Body of pancreas (tissue), 4 donors: Measurements from ENCODE around the gene TUFT1. TPM values are rescaled to one million over a fixed set of nuclear protein-coding genes. Genes with fewer than 3 reads are reported as not detected.

Experiments used
- ATAC-seq: fragments of 150-250 bp; one replicate; pipeline ENCODE4 v1.9.1; 2016
- DNase-seq, 4 donors: peaks; one replicate each; pipeline ENCODE4 v3.0.0-alpha.2; 2019
- H3K27ac ChIP-seq, 4 donors: fragments of 200-600 bp; sonication (generic); 1 replicate in 3 of 4; 2 replicates in 1 of 4; pipeline versions ENCODE4 v1.5.1 to v1.6.1; 2016 to 2019; ENCODE audit warnings: mild to moderate bottlenecking in 1 of 4, mixed read lengths in 1 of 4, moderate library complexity in 1 of 4
- H3K27me3 ChIP-seq, 2 donors: fragments of 200-600 bp; sonication (generic); one replicate each; pipeline ENCODE4 v1.6.0; 2016; ENCODE audit warnings: mild to moderate bottlenecking in 1 of 2
- H3K36me3 ChIP-seq, 2 donors: fragments of 200-600 bp; sonication (generic); replicated peaks in 1 of 2; 2 replicates each; pipeline ENCODE4 v1.5.1; 2016; ENCODE audit warnings: low read depth in 2 of 2; ENCODE audit not compliant: insufficient read depth in 1 of 2
- H3K4me1 ChIP-seq: fragments of 200-600 bp; sonication (generic); one replicate; pipeline ENCODE4 v1.6.0; 2016
- H3K4me3 ChIP-seq, 2 donors: fragments of 200-600 bp; sonication (generic); 1 replicate in 1 of 2; 2 replicates in 1 of 2; pipeline ENCODE4 v1.5.1; 2016 to 2019
- H3K9me3 ChIP-seq, 3 donors: fragments of 200-600 bp; sonication (generic); 1 replicate in 2 of 3; 2 replicates in 1 of 3; pipeline ENCODE4 v1.5.1; 2016
- POLR2A ChIP-seq, 3 donors: fragments of 450-650 bp; IDR thresholded peaks; one replicate each; pipeline ENCODE4 v1.6.1; 2016; ENCODE audit warnings: antibody characterized with exemption in 3 of 3, mild to moderate bottlenecking in 2 of 3
- WGBS, 2 donors: methylation state at CpG; one replicate each; pipeline ENCODE4 v1.1.5; 2017; 5-methylcytosine and 5-hydroxymethylcytosine counted together
- intact Hi-C: fragments of 100-400 bp; cut with DNase I; formaldehyde crosslinking; loops from one replicate; pipeline ENCODE4 v1.15.1; 2023
- total RNA-seq, 2 donors: library from RNA; depleted of rRNA; stranded (reverse); fragments of >200 nt; gene quantifications; one replicate each; pipeline ENCODE4 v1.1.0, GENCODE V29; 2016
- TF ChIP-seq, protein P1 (sequence below), 7 experiments: fragments of 450-650 bp in 4 of 7; fragments of 200-600 bp in 3 of 7; sonication (generic) in 3 of 7; IDR thresholded peaks; one replicate each; pipeline ENCODE4 v1.5.1; 2016 to 2019; ENCODE audit warnings: antibody characterized with exemption in 7 of 7

Gene TUFT1, protein sequence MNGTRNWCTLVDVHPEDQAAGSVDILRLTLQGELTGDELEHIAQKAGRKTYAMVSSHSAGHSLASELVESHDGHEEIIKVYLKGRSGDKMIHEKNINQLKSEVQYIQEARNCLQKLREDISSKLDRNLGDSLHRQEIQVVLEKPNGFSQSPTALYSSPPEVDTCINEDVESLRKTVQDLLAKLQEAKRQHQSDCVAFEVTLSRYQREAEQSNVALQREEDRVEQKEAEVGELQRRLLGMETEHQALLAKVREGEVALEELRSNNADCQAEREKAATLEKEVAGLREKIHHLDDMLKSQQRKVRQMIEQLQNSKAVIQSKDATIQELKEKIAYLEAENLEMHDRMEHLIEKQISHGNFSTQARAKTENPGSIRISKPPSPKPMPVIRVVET
- total RNA-seq, result 10 to 100 TPM; 10.9 to 17.1 TPM

DNA sequence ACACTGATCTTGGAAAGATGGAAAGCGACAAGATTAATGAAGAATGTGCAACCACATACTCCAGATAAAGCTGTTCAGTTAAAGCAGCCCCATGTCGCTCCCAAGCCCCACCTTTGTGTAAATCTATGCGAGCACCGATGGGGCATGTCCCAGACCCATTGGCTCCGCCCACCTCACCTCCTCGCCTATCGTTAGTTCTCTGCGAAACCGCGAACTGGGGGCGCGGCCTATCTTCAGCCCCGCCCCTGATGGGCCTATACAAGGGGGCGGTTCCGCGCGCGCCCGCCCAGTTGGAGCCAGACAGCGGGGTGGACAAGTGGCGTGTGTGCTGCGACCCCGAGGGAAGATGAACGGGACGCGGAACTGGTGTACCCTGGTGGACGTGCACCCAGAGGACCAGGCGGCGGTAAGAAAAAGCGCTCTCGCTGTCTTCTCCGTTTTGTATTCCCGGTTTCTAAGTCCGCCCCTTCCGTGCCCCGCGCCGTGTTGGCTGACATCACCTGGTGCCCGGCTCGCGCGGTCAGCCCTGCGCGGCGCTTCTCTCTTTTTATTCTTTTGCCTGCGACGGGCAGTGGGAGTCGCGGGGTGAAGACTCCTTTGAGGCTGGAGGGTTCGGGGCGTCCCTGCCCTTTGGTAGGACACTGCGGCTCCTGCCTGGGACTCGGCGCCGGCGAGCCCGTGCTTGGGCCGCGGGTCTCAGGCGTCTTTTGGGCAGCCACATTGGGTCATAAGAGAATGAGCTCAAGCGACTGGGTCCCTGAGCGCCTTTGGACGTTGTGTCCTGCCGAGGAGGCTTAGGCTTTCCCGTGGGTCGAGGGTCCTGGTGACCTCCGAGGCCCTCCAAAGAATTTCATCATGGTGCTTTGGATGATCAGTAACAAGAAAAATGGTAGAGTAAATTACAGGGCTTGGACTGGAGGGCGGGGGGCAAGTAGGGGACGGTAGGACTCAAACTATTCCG lies at the start of gene TUFT1:
TSS of gene TUFT1 (plus strand) at position 289 of the 961 bp plus-strand sequence. CDS start at position 347, 58 bp downstream.
- no peaks in the 10 kb centered on the region for H3K9me3 ChIP-seq
- H3K36me3 ChIP-seq, result peaks cover 2 to 18% of the 10 kb centered on the region in 2 donors
- peak within 1 kb of the TSS; percentile 88 to 96 (median 92) for H3K27ac ChIP-seq
- H3K27me3 ChIP-seq, result no peaks in the 10 kb centered on the region
- ATAC-seq (peak; percentile 91), DNase-seq (peak; percentile 96 to 99 (median 98))
- H3K4me1 ChIP-seq, result peaks cover 40% of the 10 kb centered on the region
- intact Hi-C loops, result no loop called here
- WGBS, 2 donors, result 1% methylated on average over 47 to 70 of the region's 70 CpGs
- TF ChIP-seq, protein P1, sequence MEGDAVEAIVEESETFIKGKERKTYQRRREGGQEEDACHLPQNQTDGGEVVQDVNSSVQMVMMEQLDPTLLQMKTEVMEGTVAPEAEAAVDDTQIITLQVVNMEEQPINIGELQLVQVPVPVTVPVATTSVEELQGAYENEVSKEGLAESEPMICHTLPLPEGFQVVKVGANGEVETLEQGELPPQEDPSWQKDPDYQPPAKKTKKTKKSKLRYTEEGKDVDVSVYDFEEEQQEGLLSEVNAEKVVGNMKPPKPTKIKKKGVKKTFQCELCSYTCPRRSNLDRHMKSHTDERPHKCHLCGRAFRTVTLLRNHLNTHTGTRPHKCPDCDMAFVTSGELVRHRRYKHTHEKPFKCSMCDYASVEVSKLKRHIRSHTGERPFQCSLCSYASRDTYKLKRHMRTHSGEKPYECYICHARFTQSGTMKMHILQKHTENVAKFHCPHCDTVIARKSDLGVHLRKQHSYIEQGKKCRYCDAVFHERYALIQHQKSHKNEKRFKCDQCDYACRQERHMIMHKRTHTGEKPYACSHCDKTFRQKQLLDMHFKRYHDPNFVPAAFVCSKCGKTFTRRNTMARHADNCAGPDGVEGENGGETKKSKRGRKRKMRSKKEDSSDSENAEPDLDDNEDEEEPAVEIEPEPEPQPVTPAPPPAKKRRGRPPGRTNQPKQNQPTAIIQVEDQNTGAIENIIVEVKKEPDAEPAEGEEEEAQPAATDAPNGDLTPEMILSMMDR (IDR thresholded peaks at IDR 0.05), result no peak
- TF ChIP-seq POLR2A (IDR thresholded peaks at IDR 0.05), result peak; percentile 92 to 97 (median 96)
- peak within 1 kb of the TSS; percentile 60 to 66 for H3K4me3 ChIP-seq

DNA sequence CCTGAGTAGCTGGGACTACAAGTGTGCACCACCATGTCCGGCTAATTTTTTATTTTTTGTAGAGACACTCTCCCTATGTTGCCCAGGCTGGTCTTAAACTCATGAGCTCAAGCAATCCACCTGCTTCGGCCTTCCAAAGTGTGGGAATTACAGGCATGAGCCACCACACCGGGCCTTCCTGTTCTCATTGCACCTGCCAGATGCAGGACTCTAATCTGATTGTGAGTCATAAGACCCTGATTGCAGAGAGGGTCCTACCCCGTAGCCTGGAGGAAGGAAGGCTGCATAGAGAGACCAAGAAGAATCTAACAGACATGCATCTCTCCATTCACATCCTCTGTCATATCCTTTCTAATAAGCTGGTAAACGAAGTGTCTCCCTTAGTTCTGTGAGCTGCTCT lies 48.5 kb upstream of the TUFT1 start:
- no peaks in the 10 kb centered on the region for H3K4me1 ChIP-seq
- DNase-seq (no peak), ATAC-seq (no peak)
- 69 to 85% methylated on average over 5 of the region's 5 CpGs for WGBS, 2 donors
- H3K9me3 ChIP-seq, result no peaks in the 10 kb centered on the region
- no peaks in the 10 kb centered on the region for H3K27me3 ChIP-seq
- intact Hi-C loops, result no loop called here
- H3K4me3 ChIP-seq, result no peak overlapping the region
- no peaks in the 10 kb centered on the region for H3K36me3 ChIP-seq
- no peak overlapping the region for H3K27ac ChIP-seq
- TF ChIP-seq POLR2A (IDR thresholded peaks at IDR 0.05), result no peak
- TF ChIP-seq, protein P1 (IDR thresholded peaks at IDR 0.05), result no peak

DNA sequence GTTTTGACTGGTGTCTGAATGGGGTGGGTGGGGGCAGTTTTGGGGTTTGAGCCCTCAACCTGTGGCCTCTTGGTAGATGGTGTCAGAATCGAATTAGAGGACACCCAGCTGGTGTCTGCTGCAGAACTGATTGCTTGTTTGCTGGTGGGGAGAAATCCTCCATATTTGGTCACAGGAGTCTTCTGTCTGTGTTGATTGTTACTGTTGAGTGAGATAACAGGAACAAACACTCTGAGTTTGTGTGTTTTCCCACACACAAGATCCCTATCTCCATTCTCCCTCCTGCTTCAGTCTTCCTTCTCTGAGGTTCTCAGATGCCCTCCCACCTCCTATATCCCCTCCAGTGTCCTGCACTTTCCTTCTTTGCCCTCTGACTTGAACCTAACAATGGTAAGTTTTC lies 48.0 kb upstream of the TUFT1 start:
- Histone ChIP-seq H3K4me1 (no peaks in the 10 kb centered on the region), H3K4me3 (no peak overlapping the region), H3K27me3 (no peaks in the 10 kb centered on the region), H3K9me3 (no peaks in the 10 kb centered on the region), H3K36me3 (no peaks in the 10 kb centered on the region), H3K27ac (no peak overlapping the region)
- ATAC-seq (no peak), DNase-seq (no peak)
- WGBS, 2 donors, result 50 to 56% methylated on average over 1 of the region's 1 CpG
- intact Hi-C loops, result no loop called here
- TF ChIP-seq, protein P1 (IDR thresholded peaks at IDR 0.05), result no peak
- no peak for TF ChIP-seq POLR2A (IDR thresholded peaks at IDR 0.05)

DNA sequence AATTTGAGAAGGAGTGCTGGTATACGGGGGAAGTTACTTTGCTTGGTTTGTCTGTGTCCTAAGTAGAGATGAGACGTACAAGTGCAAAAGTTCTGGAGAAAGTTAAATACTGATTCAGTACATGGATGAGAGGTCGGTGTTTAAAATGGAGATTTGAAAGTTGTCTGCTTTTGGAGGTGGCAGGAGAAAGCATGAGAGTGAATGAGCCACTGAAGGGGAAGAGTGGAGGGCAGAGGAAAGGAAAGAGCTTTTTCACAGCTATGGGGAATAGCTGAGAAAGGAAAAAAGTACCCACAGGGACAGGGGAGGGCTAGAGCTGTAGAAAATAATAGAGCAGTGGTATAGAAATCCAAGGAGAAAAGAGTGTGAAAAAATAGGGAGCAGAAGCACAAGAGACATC lies 47.1 kb upstream of the TUFT1 start:
- H3K27ac ChIP-seq, result no peak overlapping the region
- DNase-seq, result no peak
- intact Hi-C loops, result no loop called here
- H3K36me3 ChIP-seq, result no peaks in the 10 kb centered on the region
- no peaks in the 10 kb centered on the region for H3K27me3 ChIP-seq
- no peaks in the 10 kb centered on the region for H3K9me3 ChIP-seq
- no peak for TF ChIP-seq POLR2A (IDR thresholded peaks at IDR 0.05)
- no peak overlapping the region for H3K4me3 ChIP-seq
- ATAC-seq, result no peak
- no peaks in the 10 kb centered on the region for H3K4me1 ChIP-seq
- WGBS, 2 donors, result 81 to 89% methylated on average over 3 of the region's 3 CpGs

DNA sequence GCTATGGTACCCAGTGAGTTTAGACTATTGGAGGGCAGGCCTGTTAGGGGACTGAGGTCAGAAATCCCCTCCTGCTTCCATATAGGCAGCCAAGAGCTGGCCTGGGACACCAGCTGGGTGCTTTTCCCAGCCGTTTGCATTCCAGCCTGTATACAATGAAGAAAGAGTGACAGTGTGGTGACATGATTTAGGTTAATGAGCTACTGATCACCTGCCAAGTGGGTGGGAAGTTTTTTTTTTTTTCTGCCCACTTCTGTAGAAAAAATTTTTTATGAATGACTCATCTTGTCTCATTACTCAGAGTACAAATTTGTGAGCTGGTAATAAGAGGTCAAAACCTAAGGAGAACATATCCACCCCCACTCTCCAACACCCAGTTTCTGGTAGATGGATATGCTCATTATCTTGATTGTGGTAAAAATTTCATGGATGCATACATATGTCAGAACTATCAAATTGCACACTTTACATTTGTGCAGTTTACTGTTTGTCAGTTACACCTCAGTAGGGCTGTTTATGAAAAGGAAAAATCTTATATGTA lies 45.3 kb upstream of the TUFT1 start:
- no peaks in the 10 kb centered on the region for H3K4me1 ChIP-seq
- peak overlapping the region in 3 of 4 donors; percentile 56 to 78 (median 66) for H3K27ac ChIP-seq
- no peaks in the 10 kb centered on the region for H3K36me3 ChIP-seq
- no peak for TF ChIP-seq POLR2A (IDR thresholded peaks at IDR 0.05)
- TF ChIP-seq, protein P1 (IDR thresholded peaks at IDR 0.05), result no peak
- WGBS, 2 donors, result 0% methylated on average over 1 of the region's 1 CpG
- H3K4me3 ChIP-seq, result no peak overlapping the region
- intact Hi-C loops, result no loop called here
- ATAC-seq (peak; percentile 83), DNase-seq (peak in 1 of 4 donors; percentile 31)
- no peaks in the 10 kb centered on the region for H3K9me3 ChIP-seq
- H3K27me3 ChIP-seq, result no peaks in the 10 kb centered on the region
